Measurements from ENCODE around the gene COL4A2.

GRCh38 chr13:110299283-110299840, 7.7 kb upstream of the COL4A2 start:
- TF ChIP-seq EP300 (IDR thresholded peaks at IDR 0.05) (no peak), POLR2AphosphoS5 (IDR thresholded peaks at IDR 0.05) (no peak)

Data from esophagus muscularis mucosa (tissue), 3 donors.